Right atrium auricular region (tissue), 2 donors: ENCODE measurements around the gene FAM83C. TPM values are rescaled to one million over a fixed set of nuclear protein-coding genes. Genes with fewer than 3 reads are reported as not detected.

ENCODE experiments used
- DNase-seq: peaks from one replicate; pipeline ENCODE4 v3.0.0-alpha.2; 2019; ENCODE audit warnings: low spot score
- H3K27ac ChIP-seq, 2 donors: fragments of 200-600 bp; sonication (generic); 1 replicate in 1 of 2; 2 replicates in 1 of 2; pipeline ENCODE4 v1.5.1; 2016 to 2019
- H3K27me3 ChIP-seq, 2 donors: fragments of 200-600 bp; sonication (generic); one replicate each; pipeline versions ENCODE4 v1.5.1 to v1.6.0; 2017 to 2019
- H3K36me3 ChIP-seq: fragments of 200-600 bp; sonication (generic); one replicate; pipeline ENCODE4 v1.5.1; 2016
- H3K4me1 ChIP-seq, 2 donors: fragments of 200-600 bp; sonication (generic); one replicate each; pipeline versions ENCODE4 v1.5.1 to v1.6.0; 2017 to 2019
- H3K4me3 ChIP-seq, 2 donors: fragments of 200-600 bp; sonication (generic); 1 replicate in 1 of 2; 2 replicates in 1 of 2; pipeline ENCODE4 v1.5.1; 2017 to 2019; ENCODE audit warnings: mild to moderate bottlenecking in 1 of 2, moderate library complexity in 1 of 2
- H3K9me3 ChIP-seq, 2 donors: fragments of 200-600 bp; sonication (generic); one replicate each; pipeline ENCODE4 v1.5.1; 2019
- total RNA-seq, 2 donors: library from RNA; depleted of rRNA; stranded (reverse); fragments of >200 nt; gene quantifications; one replicate each; pipeline ENCODE4 v1.1.0, GENCODE V29; 2016
- TF ChIP-seq, protein P1 (sequence below), 2 donors: fragments of 200-600 bp; sonication (generic); IDR thresholded peaks; one replicate each; pipeline ENCODE4 v1.5.1; 2019; ENCODE audit warnings: antibody characterized with exemption in 2 of 2

The FAM83C gene
- total RNA-seq, 2 donors from 2014 or later = not detected

DNA sequence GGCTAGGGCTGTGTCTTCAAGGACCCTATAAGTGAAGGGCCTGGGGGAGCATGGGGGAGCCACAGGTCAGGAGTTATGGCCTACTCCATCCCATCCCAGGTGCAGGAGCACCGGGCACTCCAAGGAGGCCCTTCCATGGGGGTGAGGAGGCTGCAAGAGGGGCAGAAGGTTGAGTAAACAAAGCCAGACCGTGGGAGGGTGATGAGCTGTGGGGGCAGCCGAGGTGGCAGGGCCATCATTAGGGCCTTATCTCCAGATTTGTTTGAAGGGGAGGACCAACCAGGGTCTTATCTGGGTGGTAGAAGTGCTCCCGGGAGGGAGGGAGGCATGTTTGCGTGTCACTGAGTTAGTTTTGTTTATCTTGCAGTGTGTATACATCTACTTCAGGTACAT, 2.1 kb upstream of the FAM83C start:
- no peaks in the 10 kb centered on the region for H3K4me1 ChIP-seq
- H3K27me3 ChIP-seq = no peaks in the 10 kb centered on the region
- no peak for DNase-seq
- H3K27ac ChIP-seq = no peak overlapping the region
- H3K9me3 ChIP-seq = no peaks in the 10 kb centered on the region
- H3K36me3 ChIP-seq = no peaks in the 10 kb centered on the region
- TF ChIP-seq, protein P1, sequence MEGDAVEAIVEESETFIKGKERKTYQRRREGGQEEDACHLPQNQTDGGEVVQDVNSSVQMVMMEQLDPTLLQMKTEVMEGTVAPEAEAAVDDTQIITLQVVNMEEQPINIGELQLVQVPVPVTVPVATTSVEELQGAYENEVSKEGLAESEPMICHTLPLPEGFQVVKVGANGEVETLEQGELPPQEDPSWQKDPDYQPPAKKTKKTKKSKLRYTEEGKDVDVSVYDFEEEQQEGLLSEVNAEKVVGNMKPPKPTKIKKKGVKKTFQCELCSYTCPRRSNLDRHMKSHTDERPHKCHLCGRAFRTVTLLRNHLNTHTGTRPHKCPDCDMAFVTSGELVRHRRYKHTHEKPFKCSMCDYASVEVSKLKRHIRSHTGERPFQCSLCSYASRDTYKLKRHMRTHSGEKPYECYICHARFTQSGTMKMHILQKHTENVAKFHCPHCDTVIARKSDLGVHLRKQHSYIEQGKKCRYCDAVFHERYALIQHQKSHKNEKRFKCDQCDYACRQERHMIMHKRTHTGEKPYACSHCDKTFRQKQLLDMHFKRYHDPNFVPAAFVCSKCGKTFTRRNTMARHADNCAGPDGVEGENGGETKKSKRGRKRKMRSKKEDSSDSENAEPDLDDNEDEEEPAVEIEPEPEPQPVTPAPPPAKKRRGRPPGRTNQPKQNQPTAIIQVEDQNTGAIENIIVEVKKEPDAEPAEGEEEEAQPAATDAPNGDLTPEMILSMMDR (IDR thresholded peaks at IDR 0.05) = no peak
- no peak overlapping the region for H3K4me3 ChIP-seq

DNA sequence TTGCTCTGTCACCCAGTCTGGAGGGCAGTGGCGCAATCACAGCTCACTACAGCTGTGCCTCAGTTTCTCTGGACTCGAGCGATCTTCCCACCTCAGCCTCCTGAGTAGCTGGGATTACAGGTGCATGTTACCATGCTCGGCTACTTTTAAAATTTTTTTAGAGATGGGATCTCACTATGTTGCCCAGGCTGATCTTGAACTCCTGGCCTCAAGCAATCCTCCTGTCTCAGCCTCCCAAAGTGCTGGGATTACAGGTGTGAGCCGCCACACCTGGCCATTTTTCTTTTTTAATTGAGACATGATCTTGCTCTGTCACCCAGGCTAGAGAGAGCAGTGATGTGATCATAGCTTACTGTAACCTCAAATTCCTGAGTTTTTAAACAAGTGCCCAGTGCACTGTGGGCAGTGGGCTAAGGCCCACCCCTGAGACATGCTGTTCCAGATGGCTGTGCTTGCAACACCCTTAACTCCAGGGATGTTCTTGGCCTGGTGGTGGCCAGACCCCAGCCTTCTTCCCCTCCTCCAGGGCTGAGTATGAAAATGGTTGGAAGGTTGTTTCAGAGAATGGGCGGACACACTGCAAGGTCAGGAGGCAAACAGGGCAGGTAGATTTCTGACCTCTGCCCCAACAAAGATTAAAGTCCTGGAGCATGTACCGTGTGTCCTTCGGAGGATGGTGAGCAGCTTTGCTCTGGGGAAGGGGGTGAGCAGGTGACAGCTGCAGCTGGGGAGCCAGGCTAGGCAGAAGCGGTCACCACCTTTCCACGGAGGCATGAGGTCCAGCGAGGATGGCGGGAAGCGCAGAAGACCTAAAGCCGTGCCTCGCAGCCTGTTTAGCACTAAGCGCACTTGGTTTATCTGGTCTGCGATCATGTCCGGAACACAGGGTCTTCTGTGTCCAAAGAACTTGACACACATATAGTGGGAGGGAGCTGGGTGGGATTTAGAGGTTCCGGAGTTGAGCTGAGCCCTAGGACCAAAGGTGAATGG, 1.4 kb upstream of the FAM83C start:
- Histone ChIP-seq H3K36me3 (no peaks in the 10 kb centered on the region), H3K9me3 (no peaks in the 10 kb centered on the region), H3K27ac (no peak overlapping the region), H3K27me3 (no peaks in the 10 kb centered on the region), H3K4me1 (no peaks in the 10 kb centered on the region), H3K4me3 (no peak overlapping the region)
- DNase-seq = no peak
- TF ChIP-seq, protein P1 (IDR thresholded peaks at IDR 0.05) = no peak

DNA sequence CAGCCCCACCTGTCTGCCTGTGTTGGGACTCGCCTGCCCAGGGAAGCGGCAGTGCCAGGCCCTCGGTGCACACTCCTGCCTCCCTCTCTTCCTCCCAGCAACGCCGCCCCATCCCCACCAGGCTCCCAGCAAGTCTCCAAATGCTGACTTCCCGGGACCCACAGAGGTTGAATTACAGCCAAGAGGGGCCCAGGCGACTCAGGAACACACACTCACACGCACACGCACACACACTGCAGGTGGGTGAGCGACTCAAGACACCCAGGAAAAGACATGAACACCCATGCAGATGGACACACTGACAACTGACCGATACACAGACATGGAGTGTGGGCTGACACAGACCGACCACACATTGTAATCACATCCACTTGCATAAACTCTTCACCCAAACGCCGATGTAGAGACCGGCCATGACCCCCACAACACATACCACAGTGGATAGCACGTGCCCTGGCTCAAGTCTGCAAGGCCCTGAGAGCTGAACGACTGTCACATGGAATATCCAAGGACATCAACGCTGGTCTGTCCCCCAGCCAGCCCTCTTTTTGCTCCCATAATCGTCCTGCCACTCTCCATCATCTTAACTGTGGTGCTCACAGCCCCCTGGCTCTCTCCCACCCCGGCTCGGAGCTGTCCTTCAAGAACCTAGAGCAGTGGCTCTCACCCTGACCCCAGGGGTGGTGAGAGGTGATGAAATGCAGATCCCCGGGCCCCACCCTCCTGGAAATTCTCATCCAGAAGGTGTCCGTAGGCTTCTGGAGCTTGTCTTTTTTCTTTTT, 470 bp upstream of the FAM83C start:
- TF ChIP-seq, protein P1 (IDR thresholded peaks at IDR 0.05) = no peak

DNA sequence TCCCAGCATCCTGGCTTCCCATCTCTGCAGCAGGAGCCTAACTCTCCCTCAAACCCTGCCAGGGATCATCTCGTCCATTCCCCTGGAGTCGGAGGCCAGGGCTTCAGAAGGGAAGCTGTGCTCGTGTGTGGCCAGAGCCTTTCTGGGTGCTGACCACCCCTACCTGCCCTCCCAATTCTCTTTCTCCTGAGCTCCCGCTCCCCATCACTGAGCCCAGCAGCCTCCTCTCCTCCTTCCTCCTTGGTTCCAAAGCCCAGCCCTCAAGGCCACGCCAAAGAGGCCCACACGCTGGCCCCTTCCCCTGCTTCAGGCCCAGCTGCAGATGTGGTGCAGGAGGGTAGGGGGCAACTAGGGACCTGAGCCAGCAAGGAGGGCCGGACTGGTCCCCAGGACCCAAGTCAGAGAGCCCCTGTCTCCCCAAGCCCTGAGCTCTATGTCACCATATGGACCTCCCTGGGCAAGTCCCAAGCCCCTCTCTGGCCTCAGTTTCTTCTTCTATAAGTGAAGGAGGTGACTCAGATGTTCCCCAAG, 1.3 kb downstream of the FAM83C start:
- no peaks in the 10 kb centered on the region for H3K9me3 ChIP-seq
- H3K4me3 ChIP-seq = no peak overlapping the region
- DNase-seq = no peak
- no peaks in the 10 kb centered on the region for H3K4me1 ChIP-seq
- H3K27me3 ChIP-seq = no peaks in the 10 kb centered on the region
- H3K27ac ChIP-seq = no peak overlapping the region
- TF ChIP-seq, protein P1 (IDR thresholded peaks at IDR 0.05) = no peak
- H3K36me3 ChIP-seq = no peaks in the 10 kb centered on the region

More for the DNA sequence above, 470 bp upstream of the FAM83C start:
- Histone ChIP-seq H3K27me3 (no peaks in the 10 kb centered on the region), H3K9me3 (no peaks in the 10 kb centered on the region), H3K4me3 (no peak overlapping the region), H3K36me3 (no peaks in the 10 kb centered on the region), H3K4me1 (no peaks in the 10 kb centered on the region), H3K27ac (no peak overlapping the region)
- no peak for DNase-seq

DNA sequence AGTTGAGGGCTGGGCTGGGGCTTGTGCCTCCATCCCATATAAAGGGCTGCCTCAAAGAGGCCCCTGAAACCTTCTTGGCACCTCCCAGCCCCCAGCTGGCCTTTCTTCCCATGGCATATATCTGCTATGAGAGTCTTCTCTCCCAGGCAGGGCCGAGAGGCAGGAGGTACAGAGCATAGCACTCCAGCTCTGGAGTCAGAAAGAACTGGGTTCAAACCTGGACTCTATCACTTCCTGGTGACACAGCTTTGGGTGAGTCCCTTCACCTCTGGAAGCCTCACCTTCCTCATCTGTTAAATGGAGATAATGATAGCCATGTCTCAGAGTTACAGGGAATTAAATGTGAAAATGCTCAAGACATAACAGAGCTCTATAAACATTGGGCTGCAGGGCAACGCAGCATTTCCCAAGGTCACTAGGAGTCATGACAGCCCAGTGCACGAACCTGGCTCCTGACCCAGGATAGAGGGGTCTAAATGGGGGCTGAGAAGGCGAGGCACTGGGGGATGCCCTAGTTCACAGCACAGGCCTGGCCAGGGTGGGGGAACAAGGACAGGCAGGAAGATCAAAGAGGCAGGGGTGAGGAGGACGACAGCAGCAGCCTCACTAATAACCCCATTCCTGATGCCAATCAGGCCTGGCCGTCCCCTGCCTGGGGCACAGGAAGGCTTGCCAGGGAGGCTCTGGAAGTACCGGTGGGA, 1.9 kb downstream of the FAM83C start:
- DNase-seq = no peak
- H3K36me3 ChIP-seq = no peaks in the 10 kb centered on the region
- H3K27ac ChIP-seq = no peak overlapping the region
- H3K4me1 ChIP-seq = peaks cover 0 to 1% of the 10 kb centered on the region in 2 donors
- TF ChIP-seq, protein P1 (IDR thresholded peaks at IDR 0.05) = no peak
- no peaks in the 10 kb centered on the region for H3K27me3 ChIP-seq
- no peaks in the 10 kb centered on the region for H3K9me3 ChIP-seq
- no peak overlapping the region for H3K4me3 ChIP-seq
